Limb (tissue), 2 donors: Measurements from ENCODE around the gene LTB.
A peak's percentile ranks its signal among the peaks of the same experiment; 100 is the strongest.
"Not testable (repeated sequence)": the region's sequence is repeated elsewhere in the genome, so short reads cannot be mapped to it uniquely, and the experiment has no call there.

ENCODE experiments used
- DNase-seq, 2 donors: peaks; one replicate each; pipeline ENCODE4 v3.0.0-alpha.2; 2016; ENCODE audit errors: extremely low spot score in 2 of 2

Gene LTB

DNA sequence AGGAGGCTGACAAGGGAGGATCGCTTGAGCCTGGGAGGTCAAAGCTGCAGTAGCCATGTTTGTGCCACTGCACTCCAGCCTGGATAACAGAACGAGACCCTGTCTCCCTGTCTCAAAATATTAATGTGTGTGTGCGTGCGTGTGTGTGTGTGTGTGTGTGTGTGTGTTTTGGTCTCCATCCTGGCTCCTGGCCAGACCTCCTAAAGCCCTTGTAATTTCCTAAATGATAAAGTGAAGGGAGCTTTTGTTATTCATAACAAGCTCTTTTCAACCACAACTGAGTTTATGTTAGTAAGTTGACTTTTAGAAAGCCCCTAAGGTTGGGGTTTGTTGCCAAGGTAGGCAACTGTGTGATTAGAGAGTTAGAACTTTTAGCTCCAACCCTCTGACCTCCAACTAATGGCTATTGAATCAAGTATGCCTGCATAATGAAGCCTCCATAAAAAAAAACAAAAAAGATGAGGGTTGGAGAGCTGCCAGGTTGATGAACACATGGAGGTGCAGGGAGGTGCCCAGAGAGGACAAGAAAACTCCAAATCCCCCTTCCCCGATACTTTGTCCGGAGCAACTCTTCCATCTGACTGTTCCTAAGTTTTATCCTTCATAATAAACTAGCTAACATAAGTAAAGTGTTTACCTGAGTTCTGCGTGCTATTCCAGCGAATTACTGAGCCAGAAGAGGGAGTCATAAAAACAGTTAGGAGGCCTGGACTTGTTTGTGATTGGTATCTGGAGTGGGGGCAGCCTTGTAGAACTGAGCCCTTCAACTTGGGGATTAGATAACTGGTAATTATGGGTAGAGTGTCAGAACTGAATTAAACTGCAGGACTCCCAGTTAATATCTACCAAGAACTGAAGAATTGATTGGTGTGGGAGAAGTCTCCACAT is 27.5 kb upstream of the LTB start:
- no peak for DNase-seq

DNA sequence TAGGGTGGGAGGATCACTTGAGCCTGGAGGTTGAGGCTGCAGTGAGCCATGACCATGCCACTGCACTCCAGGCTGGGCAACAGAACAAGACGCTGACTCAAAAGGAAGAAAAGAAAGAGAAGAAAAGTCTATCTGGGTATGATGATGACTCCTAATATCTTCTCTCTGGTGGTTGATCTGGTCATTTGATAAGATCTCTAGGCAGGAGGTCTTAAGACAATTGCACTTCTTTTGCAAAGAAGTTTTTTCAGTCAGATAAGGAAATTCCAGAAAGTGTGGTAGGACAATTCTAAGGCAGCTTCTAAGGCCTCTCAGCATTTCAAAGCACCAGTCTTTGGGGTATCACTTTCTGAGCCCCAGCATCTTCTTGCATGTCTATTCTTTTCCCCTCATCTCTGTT is 25.1 kb upstream of the LTB start:
- no peak for DNase-seq

GRCh38 chr6:31597006-31597405 is 14.8 kb upstream of the LTB start:
- DNase-seq: no peak

GRCh38 chr6:31592396-31592771 is 10.2 kb upstream of the LTB start:
- DNase-seq: no peak

DNA sequence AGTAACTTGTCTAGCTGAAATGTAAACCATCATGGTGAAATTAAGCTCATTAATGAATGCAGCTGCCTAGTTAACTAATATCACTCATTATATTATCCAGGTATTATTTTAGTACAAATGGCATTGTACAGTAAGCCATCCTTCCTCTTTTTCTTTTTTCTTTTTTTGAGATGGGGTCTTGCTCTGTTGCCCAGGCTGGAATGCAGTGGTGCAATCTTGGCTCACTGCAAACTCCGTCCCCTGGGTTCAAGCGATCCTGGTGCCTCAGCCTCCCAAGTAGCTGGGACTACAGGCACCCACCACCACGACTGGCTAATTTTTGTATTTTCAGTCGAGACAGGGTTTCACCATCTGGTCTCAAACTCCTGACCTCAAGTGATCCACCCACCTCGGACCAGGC is 8.5 kb upstream of the LTB start:
- not testable (repeated sequence) for DNase-seq

GRCh38 chr6:31588871-31589650 is 6.8 kb upstream of the LTB start:
- DNase-seq: no peak

GRCh38 chr6:31587791-31588777 is 5.9 kb upstream of the LTB start:
- peak in 1 of 2 donors; percentile 42 for DNase-seq

DNA sequence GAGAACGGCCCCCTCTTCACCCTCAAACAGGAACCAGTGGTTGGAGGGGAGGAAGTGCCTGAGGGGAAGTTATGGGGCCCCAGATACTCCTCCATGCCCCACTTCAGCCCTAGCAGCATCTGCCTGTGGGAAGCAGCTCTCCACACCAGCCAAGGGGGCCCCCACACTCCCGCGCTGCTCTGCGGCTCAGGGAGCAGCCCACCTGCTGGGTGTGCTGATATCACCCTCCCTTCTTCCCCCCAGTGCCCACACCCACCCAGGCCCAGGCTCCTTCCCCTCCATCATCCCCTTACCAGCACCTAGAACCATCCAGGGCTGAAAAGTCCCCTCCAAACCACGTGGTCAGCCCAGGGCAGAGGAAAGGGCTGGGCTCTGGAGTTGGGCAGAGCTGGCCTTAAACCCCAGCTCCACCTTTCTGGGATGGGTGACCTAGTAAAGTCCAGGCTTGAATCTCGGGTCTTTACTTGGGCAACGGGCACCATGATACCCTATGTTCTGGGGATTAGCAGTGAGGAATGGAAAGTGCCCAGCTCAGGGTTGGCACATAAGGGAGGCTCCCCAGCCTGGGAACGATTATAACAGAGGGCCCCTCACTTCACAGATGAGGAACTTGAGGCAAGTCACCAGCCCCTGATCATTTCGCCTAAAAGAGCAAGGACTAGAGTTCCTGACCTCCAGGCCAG is 4.5 kb upstream of the LTB start:
- no peak for DNase-seq

GRCh38 chr6:31586008-31586407 is 3.8 kb upstream of the LTB start, which contains the start of gene LST1:
Gene LST1, plus strand, starts transcription at chr6:31586277. Its CDS starts 1,023 bp downstream, at chr6:31587300.
- DNase-seq: no peak

- DNase-seq: no peak
These were observed 3.3 kb upstream of the LTB start for GRCh38 chr6:31585491-31585890.

GRCh38 chr6:31581434-31582229 is 592 bp downstream of the LTB start:
- peak in 1 of 2 donors; percentile 45 for DNase-seq

GRCh38 chr6:31580807-31581433 is 1.3 kb downstream of the LTB start:
- DNase-seq: peak; percentile 85 to 93

DNA sequence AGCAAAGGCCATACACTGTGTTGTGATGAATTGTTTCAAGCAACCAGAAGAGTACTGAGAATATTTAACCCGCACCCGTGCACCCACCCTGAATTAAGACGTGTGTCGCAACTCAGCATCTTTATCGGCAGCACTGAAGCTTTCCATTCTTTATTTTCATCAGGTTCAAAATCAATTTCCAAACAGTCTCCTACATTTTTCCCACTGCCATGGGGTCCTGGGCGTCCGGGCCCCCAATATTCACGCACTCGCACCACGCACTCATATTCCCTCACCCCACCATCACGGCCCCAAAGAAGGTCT is 1.8 kb downstream of the LTB start:
- no peak for DNase-seq

DNA sequence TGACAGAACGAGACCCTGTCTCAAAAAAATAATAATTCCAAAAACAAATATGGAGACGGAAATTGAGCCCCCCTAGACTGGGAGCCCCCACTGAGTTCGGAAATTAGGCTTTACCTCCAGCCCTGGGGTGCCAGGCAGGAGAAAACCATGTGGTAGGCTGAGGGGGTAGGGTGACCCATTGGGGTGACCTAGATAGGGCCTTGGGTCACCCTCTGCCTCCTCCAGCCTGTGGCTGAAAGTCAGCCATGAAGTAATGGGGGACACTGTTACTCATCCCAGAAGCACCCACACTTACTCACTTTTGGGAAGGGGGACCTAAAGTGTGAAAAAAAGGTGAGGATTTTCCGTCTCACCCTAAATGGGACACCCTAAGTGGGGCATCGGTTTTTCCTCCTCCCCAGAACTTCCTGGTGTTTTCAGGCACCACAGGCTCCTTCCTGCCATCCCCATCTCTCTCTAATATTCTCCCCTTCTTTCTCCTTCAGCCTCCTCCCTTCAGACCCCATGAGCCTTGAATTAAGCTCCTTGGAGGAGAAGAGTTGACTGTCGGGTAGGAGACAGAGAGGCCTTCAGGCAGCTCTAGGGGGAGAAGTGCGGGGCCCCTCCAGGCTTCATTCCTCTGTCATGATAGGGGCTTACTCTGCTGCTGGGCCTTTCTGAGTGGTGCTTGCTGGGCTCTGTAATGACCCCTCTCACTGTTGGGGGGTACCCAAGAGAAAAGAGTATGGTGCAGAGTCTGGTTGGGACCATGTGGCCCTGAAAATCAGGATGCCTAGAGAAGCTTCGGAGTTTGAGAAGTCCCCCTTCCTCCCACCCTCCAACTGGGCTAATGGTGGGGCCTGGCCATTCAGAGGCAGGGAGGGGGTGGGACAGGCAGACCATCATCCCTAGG is 2.4 kb downstream of the LTB start:
- DNase-seq: no peak

DNA sequence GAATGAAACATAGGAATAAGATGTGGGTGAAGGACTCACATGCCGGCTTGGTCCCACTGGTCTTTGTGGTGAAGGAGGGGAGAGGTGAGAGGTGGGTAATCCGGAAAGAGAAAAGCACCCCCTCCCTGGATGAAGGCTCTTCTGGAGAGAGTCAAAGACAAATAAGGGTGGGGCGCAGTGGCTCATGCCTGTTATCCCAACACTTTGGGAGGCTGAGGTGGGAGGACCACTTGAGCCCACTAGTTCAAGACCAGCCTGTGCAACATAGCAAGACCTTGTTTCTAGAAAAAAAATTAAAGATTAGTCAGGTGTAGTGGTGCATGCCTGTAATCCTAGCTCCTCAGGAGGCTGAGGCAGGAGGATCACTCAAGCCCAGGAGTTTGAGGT is 3.1 kb downstream of the LTB start:
- DNase-seq: no peak

DNA sequence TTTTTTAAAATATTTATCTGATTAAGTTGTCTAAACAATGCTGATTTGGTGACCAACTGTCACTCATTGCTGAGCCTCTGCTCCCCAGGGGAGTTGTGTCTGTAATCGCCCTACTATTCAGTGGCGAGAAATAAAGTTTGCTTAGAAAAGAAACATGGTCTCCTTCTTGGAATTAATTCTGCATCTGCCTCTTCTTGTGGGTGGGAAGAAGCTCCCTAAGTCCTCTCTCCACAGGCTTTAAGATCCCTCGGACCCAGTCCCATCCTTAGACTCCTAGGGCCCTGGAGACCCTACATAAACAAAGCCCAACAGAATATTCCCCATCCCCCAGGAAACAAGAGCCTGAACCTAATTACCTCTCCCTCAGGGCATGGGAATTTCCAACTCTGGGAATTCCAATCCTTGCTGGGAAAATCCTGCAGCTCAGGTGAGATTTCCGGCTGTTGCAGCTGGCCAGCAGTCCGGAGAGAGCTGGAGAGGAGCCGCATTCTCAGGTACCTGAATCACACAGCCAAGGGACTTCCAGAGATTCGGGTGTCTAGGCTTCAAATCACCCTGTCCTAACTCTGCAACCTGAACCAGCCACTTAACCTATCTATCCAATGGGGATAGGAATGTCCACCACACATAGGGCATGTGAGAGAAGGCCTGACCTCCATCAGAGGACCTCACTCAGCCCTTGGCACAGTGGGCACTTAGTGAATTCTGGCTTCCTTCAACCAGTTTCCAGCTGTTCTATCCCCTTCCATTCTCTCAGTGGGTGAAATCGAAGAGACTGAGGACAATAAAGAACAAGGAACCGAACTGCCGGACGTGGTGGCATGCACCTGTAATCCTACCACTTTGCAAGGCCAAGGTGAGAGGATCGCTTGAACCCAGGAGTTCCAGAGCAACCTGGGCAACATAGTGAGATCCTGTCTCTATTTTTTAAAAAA is 3.8 kb downstream of the LTB start:
- no peak for DNase-seq

DNA sequence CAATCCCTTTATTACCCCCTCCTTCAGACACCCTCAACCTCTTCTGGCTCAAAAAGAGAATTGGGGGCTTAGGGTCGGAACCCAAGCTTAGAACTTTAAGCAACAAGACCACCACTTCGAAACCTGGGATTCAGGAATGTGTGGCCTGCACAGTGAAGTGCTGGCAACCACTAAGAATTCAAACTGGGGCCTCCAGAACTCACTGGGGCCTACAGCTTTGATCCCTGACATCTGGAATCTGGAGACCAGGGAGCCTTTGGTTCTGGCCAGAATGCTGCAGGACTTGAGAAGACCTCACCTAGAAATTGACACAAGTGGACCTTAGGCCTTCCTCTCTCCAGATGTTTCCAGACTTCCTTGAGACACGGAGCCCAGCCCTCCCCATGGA is 4.7 kb downstream of the LTB start:
- no peak for DNase-seq
